HUES64 (cell line): ENCODE measurements around the gene KIF16B.

Experiments
- H3K27ac ChIP-seq: 2 replicates; pipeline ENCODE4 v1.7.0; 2013; ENCODE audit warnings: low read depth, low read length, inconsistent platforms
- H3K27me3 ChIP-seq: 2 replicates; pipeline ENCODE4 v1.6.1; 2013; ENCODE audit warnings: mild to moderate bottlenecking, low read length; ENCODE audit not compliant: insufficient read depth
- H3K36me3 ChIP-seq: 2 replicates; pipeline ENCODE4 v1.6.1; 2013; ENCODE audit warnings: mild to moderate bottlenecking, low read length; ENCODE audit not compliant: insufficient read depth
- H3K4me1 ChIP-seq: 2 replicates; pipeline ENCODE4 v1.6.1; 2013; ENCODE audit warnings: mild to moderate bottlenecking, low read length, moderate library complexity; ENCODE audit not compliant: insufficient read depth
- H3K4me3 ChIP-seq: 2 replicates; pipeline ENCODE4 v1.5.1; 2013; ENCODE audit warnings: mild to moderate bottlenecking, low read length, moderate library complexity
- H3K9ac ChIP-seq: 2 replicates; pipeline ENCODE4 v1.6.1; 2013; ENCODE audit warnings: mild to moderate bottlenecking, low read depth, low read length
- H3K9me3 ChIP-seq: 2 replicates; pipeline ENCODE4 v1.6.1; 2013; ENCODE audit warnings: low read depth, low read length; ENCODE audit not compliant: insufficient read depth
- WGBS: fragments of 150-250, 120-280 bp; methylation state at CpG from one replicate; pipeline ENCODE4 v1.1.7; 2013; ENCODE audit warnings: missing lambda C conversion rate; 5-methylcytosine and 5-hydroxymethylcytosine counted together

The KIF16B gene

DNA sequence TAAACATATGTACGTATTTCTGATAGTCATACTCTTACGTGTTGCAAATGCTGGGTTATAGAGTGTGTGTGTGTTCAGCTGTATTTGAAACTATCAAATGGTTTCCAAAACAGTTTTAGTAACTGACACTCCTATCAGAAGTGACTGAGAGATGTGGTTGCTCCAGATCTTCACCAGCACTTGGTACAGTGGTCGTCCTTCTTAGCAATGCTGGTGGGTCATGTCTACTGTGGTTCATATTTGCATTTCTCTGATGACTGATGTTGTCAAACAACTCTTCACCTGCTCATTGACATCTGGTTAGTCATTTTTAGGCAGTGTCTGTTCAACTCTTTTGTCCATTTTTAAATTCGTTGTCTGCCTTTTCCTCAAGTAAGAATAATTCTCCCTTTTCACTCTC, 259.3 kb downstream of the KIF16B start:
- WGBS = 96% methylated on average over 4 of the region's 4 CpGs
- H3K36me3 ChIP-seq = no peaks in the 10 kb centered on the region
- no peaks in the 10 kb centered on the region for H3K9me3 ChIP-seq

GRCh38 chr20:16312998-16313397, 260.2 kb downstream of the KIF16B start:
- Histone ChIP-seq H3K27ac (no peak overlapping the region), H3K4me3 (no peak overlapping the region), H3K27me3 (no peaks in the 10 kb centered on the region), H3K9me3 (no peaks in the 10 kb centered on the region), H3K9ac (no peak overlapping the region), H3K36me3 (no peaks in the 10 kb centered on the region), H3K4me1 (no peaks in the 10 kb centered on the region)

More for the DNA sequence above, 259.3 kb downstream of the KIF16B start:
- Histone ChIP-seq H3K9ac (no peak overlapping the region), H3K4me3 (no peak overlapping the region), H3K27me3 (no peaks in the 10 kb centered on the region), H3K4me1 (no peaks in the 10 kb centered on the region), H3K27ac (no peak overlapping the region)

- no peaks in the 10 kb centered on the region for H3K36me3 ChIP-seq
- no peak overlapping the region for H3K9ac ChIP-seq
- H3K27ac ChIP-seq = no peak overlapping the region
- no peak overlapping the region for H3K4me3 ChIP-seq
- no peaks in the 10 kb centered on the region for H3K9me3 ChIP-seq
- H3K4me1 ChIP-seq = no peaks in the 10 kb centered on the region
- no CpG with 5 or more reads among the region's 1 CpG for whole genome bisulfite sequencing
- no peaks in the 10 kb centered on the region for H3K27me3 ChIP-seq
Measured at GRCh38 chr20:16311756-16312155, 261.5 kb downstream of the KIF16B start.

- H3K27me3 ChIP-seq = no peaks in the 10 kb centered on the region
- H3K4me3 ChIP-seq = no peak overlapping the region
- WGBS = 98% methylated on average over 2 of the region's 2 CpGs
- no peak overlapping the region for H3K27ac ChIP-seq
- H3K36me3 ChIP-seq = no peaks in the 10 kb centered on the region
- no peaks in the 10 kb centered on the region for H3K9me3 ChIP-seq
- H3K4me1 ChIP-seq = no peaks in the 10 kb centered on the region
- no peak overlapping the region for H3K9ac ChIP-seq
Measured at GRCh38 chr20:16308754-16309153, 264.5 kb downstream of the KIF16B start.

- Histone ChIP-seq H3K27ac (no peak overlapping the region), H3K9me3 (peaks cover 26% of the 10 kb centered on the region), H3K9ac (no peak overlapping the region), H3K4me3 (no peak overlapping the region), H3K4me1 (no peaks in the 10 kb centered on the region), H3K36me3 (no peaks in the 10 kb centered on the region), H3K27me3 (no peaks in the 10 kb centered on the region)
- WGBS = no CpG with 5 or more reads among the region's 1 CpG
Measured at GRCh38 chr20:16302818-16303217, 270.4 kb downstream of the KIF16B start.

- 100% methylated on average over 1 of the region's 1 CpG for WGBS
- Histone ChIP-seq H3K4me3 (no peak overlapping the region), H3K4me1 (no peaks in the 10 kb centered on the region), H3K36me3 (no peaks in the 10 kb centered on the region), H3K9me3 (peaks cover 26% of the 10 kb centered on the region), H3K27me3 (no peaks in the 10 kb centered on the region), H3K9ac (no peak overlapping the region), H3K27ac (no peak overlapping the region)
Measured at GRCh38 chr20:16301986-16302385, 271.3 kb downstream of the KIF16B start.

- Histone ChIP-seq H3K9me3 (peaks cover 26% of the 10 kb centered on the region), H3K4me1 (no peaks in the 10 kb centered on the region), H3K4me3 (no peak overlapping the region), H3K27ac (no peak overlapping the region), H3K27me3 (no peaks in the 10 kb centered on the region), H3K9ac (no peak overlapping the region), H3K36me3 (no peaks in the 10 kb centered on the region)
- WGBS = over 99% methylated on average over 4 of the region's 6 CpGs
Measured at GRCh38 chr20:16299897-16300296, 273.4 kb downstream of the KIF16B start.

- H3K27ac ChIP-seq = no peak overlapping the region
- no peaks in the 10 kb centered on the region for H3K4me1 ChIP-seq
- no peaks in the 10 kb centered on the region for H3K27me3 ChIP-seq
- no peaks in the 10 kb centered on the region for H3K36me3 ChIP-seq
- no peak overlapping the region for H3K9ac ChIP-seq
- H3K9me3 ChIP-seq = peaks cover 9% of the 10 kb centered on the region
- WGBS = 96% methylated on average over 3 of the region's 3 CpGs
- no peak overlapping the region for H3K4me3 ChIP-seq
Measured at GRCh38 chr20:16296931-16297330, 276.3 kb downstream of the KIF16B start.

DNA sequence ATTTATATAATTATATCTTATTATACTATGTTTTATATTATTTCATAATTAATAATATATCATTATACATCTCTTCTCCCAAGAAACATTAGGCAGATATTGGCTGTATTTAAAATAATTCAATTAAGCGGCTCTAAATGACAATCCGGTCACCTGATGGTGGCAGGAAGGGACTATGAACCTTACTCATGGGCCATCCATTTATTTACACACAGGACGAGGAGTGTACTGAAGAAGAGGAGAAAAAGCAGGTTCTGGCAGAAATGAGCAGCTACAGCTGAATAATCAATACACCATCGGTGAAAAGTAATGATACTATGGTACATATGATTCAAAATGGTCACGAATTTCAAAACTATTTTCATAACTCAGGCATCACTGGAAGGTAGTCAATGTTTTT, 277.7 kb downstream of the KIF16B start:
- 97% methylated on average over 5 of the region's 5 CpGs for WGBS
- Histone ChIP-seq H3K36me3 (no peaks in the 10 kb centered on the region), H3K27me3 (no peaks in the 10 kb centered on the region), H3K27ac (no peak overlapping the region), H3K9me3 (no peaks in the 10 kb centered on the region), H3K9ac (no peak overlapping the region), H3K4me3 (no peak overlapping the region), H3K4me1 (peaks cover 1% of the 10 kb centered on the region; the same call in 1 of the 2 replicates)

GRCh38 chr20:16293590-16293989, 279.7 kb downstream of the KIF16B start:
- Histone ChIP-seq H3K9me3 (no peaks in the 10 kb centered on the region), H3K36me3 (no peaks in the 10 kb centered on the region)

GRCh38 chr20:16292226-16292880, 280.9 kb downstream of the KIF16B start:
- Histone ChIP-seq H3K27ac (no peak overlapping the region), H3K27me3 (no peaks in the 10 kb centered on the region), H3K4me1 (peaks cover 13% of the 10 kb centered on the region), H3K9ac (no peak overlapping the region), H3K4me3 (no peak overlapping the region), H3K36me3 (no peaks in the 10 kb centered on the region), H3K9me3 (no peaks in the 10 kb centered on the region)
- WGBS = 93% methylated on average over 4 of the region's 4 CpGs

More at GRCh38 chr20:16293590-16293989, 279.7 kb downstream of the KIF16B start:
- no peaks in the 10 kb centered on the region for H3K27me3 ChIP-seq
- no peak overlapping the region for H3K4me3 ChIP-seq
- H3K27ac ChIP-seq = no peak overlapping the region
- peaks cover 13% of the 10 kb centered on the region for H3K4me1 ChIP-seq
- 92% methylated on average over 5 of the region's 5 CpGs for WGBS
- no peak overlapping the region for H3K9ac ChIP-seq

DNA sequence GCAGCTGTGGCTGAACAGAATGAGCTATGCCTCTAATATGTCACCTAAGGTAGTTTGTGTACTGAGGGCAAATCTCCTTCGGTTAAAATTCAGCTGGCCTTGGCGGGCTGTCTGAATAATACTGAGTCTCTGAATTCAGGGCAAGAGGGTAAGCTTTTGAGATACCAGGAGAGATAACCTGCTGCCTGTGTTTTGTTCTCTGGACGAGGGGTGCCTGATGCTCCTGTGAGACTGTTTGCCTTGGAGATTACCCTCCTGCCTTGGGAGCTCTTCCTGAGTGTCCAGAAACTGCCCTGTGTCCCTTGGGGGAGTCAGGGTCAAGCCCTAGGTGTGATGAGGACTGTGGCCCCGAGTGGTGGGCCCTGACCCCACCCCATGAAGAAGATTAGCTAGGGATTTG, 282.9 kb downstream of the KIF16B start:
- peaks cover 13% of the 10 kb centered on the region for H3K4me1 ChIP-seq
- no peak overlapping the region for H3K4me3 ChIP-seq
- H3K27ac ChIP-seq = no peak overlapping the region
- H3K36me3 ChIP-seq = no peaks in the 10 kb centered on the region
- no peaks in the 10 kb centered on the region for H3K9me3 ChIP-seq
- 79% methylated on average over 4 of the region's 4 CpGs for WGBS
- no peaks in the 10 kb centered on the region for H3K27me3 ChIP-seq
- no peak overlapping the region for H3K9ac ChIP-seq
